HepG2 (cell line): ENCODE measurements around the gene VWCE. TPM values are rescaled to one million over a fixed set of nuclear protein-coding genes. Genes with fewer than 3 reads are reported as not detected.

Experiments used
- ARID3A ChIP-seq: IDR thresholded peaks from 2 replicates; pipeline ENCODE4 v1.6.1; 2012; ENCODE audit warnings: low read depth, low read length, improper control_type of control experiment
- ATF2 ChIP-seq: sonication (generic); formaldehyde crosslinking; IDR thresholded peaks from 2 replicates; pipeline ENCODE4 v1.4.0; 2020; ENCODE audit warnings: missing genetic modification reagents
- BATF2 ChIP-seq: sonication (generic); formaldehyde crosslinking; IDR thresholded peaks from 2 replicates; pipeline ENCODE4 v1.8.0; 2022; ENCODE audit warnings: mild to moderate bottlenecking, missing genetic modification reagents, moderate library complexity
- BRCA1 ChIP-seq: sonication (generic); formaldehyde crosslinking; IDR thresholded peaks from 2 replicates; pipeline ENCODE4 v1.4.0; 2020; ENCODE audit warnings: missing genetic modification reagents
- CENPT ChIP-seq: sonication (generic); formaldehyde crosslinking; IDR thresholded peaks from 2 replicates; pipeline ENCODE4 v1.8.0; 2022; ENCODE audit warnings: low read depth, mild to moderate bottlenecking, moderate library complexity, missing genetic modification reagents
- CHD4 ChIP-seq: fragments of 200-600 bp; sonication (generic); IDR thresholded peaks from 2 replicates; pipeline ENCODE4 v1.7.0; 2017; ENCODE audit warnings: mild to moderate bottlenecking, low read length, borderline replicate concordance
- CSRNP1 ChIP-seq: sonication (generic); formaldehyde crosslinking; IDR thresholded peaks from 2 replicates; pipeline ENCODE4 v1.8.1; 2023; ENCODE audit warnings: mild to moderate bottlenecking, missing genetic modification reagents
- CTCF ChIP-seq: sonication (generic); formaldehyde crosslinking; IDR thresholded peaks from 2 replicates; pipeline ENCODE4 v1.5.0; 2020; ENCODE audit warnings: mild to moderate bottlenecking, missing genetic modification reagents, moderate library complexity
- ERF ChIP-seq: IDR thresholded peaks from 2 replicates; pipeline ENCODE4 v1.6.1; 2018; ENCODE audit warnings: missing biosample characterization, missing genetic modification reagents
- HNRNPL ChIP-seq: fragments of 200-400 bp; formaldehyde crosslinking; IDR thresholded peaks from 2 replicates; pipeline ENCODE4 v1.6.1; 2017; ENCODE audit warnings: mild to moderate bottlenecking, low read depth, low read length
- ISL2 ChIP-seq: sonication (generic); formaldehyde crosslinking; IDR thresholded peaks from 2 replicates; pipeline ENCODE4 v1.5.0; 2020; ENCODE audit warnings: missing genetic modification reagents
- SATB2 ChIP-seq: sonication (generic); formaldehyde crosslinking; IDR thresholded peaks from 2 replicates; pipeline ENCODE4 v1.5.0; 2020; ENCODE audit warnings: missing genetic modification reagents
- SSRP1 ChIP-seq: IDR thresholded peaks from 2 replicates; pipeline ENCODE4 v1.6.1; 2016; ENCODE audit warnings: control low read depth
- TRIM22 ChIP-seq: fragments of 450-650 bp; IDR thresholded peaks from 2 replicates; pipeline ENCODE4 v1.6.1; 2017
- ZFYVE20 ChIP-seq: sonication (generic); formaldehyde crosslinking; IDR thresholded peaks from 2 replicates; pipeline ENCODE4 v1.8.0; 2023; ENCODE audit warnings: low read depth, mild to moderate bottlenecking, moderate library complexity, missing genetic modification reagents, borderline replicate concordance
- ZKSCAN5 ChIP-seq: sonication (generic); formaldehyde crosslinking; IDR thresholded peaks from 2 replicates; pipeline ENCODE4 v1.5.1; 2020; ENCODE audit warnings: mild to moderate bottlenecking, missing genetic modification reagents
- ZNF333 ChIP-seq: sonication (generic); formaldehyde crosslinking; IDR thresholded peaks from 2 replicates; pipeline ENCODE4 v1.4.0; 2020; ENCODE audit warnings: mild to moderate bottlenecking, missing genetic modification reagents, borderline replicate concordance
- ZNF629 ChIP-seq: sonication (generic); formaldehyde crosslinking; conservative IDR thresholded peaks from 2 replicates; pipeline ENCODE4 v1.5.0; 2020; ENCODE audit warnings: missing genetic modification reagents
- ZNF652 ChIP-seq: IDR thresholded peaks from 2 replicates; pipeline ENCODE4 v1.6.1; 2016; ENCODE audit warnings: low read depth, borderline replicate concordance
- ZXDC ChIP-seq: sonication (generic); formaldehyde crosslinking; IDR thresholded peaks from 2 replicates; pipeline ENCODE4 v1.5.0; 2020; ENCODE audit warnings: mild to moderate bottlenecking, missing genetic modification reagents
- polyA plus RNA-seq, 8 experiments: library from polyadenylated mRNA; depleted of rRNA in 3 of 8; stranded (reverse) in 7 of 8; unstranded in 1 of 8; fragments of >200 nt; fragmentation: Illumina TruSeq in 4 of 8; extraction: Trizol in 4 of 8; gene quantifications; 2 replicates each; pipeline versions ENCODE4 v1.2.1 to v1.2.3, GENCODE V29; 2011 to 2016; ENCODE audit warnings: low read depth in 4 of 8, missing spikeins in 1 of 8, mixed read lengths in 1 of 8; ENCODE audit not compliant: insufficient read depth in 1 of 8
- total RNA-seq, 5 experiments: library from RNA; depleted of rRNA; stranded (reverse); fragments of >200 nt; fragmentation: Illumina TruSeq; extraction: Trizol; gene quantifications; 2 replicates each; pipeline ENCODE4 v1.2.3, GENCODE V29; 2016; ENCODE audit warnings: low read depth in 1 of 5

VWCE gene
- total and polyA plus RNA-seq, 2 of the 13 experiments (the other 11 are each of a cell fraction or from before 2014, with no cell fraction given): 27.6 to 58.3 TPM

- TF ChIP-seq ZKSCAN5 (CRISPR knock-in tag): no peak
- no peak for TF ChIP-seq ZFYVE20 (CRISPR knock-in tag)
- no peak for TF ChIP-seq ARID3A
- TF ChIP-seq CTCF (CRISPR knock-in tag): no peak
- no peak for TF ChIP-seq CENPT (CRISPR knock-in tag)
- TF ChIP-seq CSRNP1 (CRISPR knock-in tag): no peak
- no peak for TF ChIP-seq ZNF333 (CRISPR knock-in tag)
- no peak for TF ChIP-seq SSRP1 (CRISPR knock-in tag)
- no peak for TF ChIP-seq ISL2 (CRISPR knock-in tag)
- TF ChIP-seq ATF2 (CRISPR knock-in tag): no peak
- TF ChIP-seq ZNF629: peak; percentile 85
- TF ChIP-seq SATB2 (CRISPR knock-in tag): no peak
- peak; percentile 56; the same call in 1 of the 2 replicates for TF ChIP-seq ERF (CRISPR knock-in tag)
- 0 out of 2 replicates have a peak, but pooled peaks have one; percentile 64 for TF ChIP-seq BRCA1 (CRISPR knock-in tag)
- 0 out of 2 replicates have a peak, but pooled peaks have one; percentile 23 for TF ChIP-seq HNRNPL
- TF ChIP-seq ZXDC (CRISPR knock-in tag): no peak
- TF ChIP-seq TRIM22: no peak
- TF ChIP-seq BATF2 (CRISPR knock-in tag): no peak
- TF ChIP-seq ZNF652: no peak
- TF ChIP-seq CHD4: no peak
These were observed 27.7 kb downstream of the VWCE start (continued) for GRCh38 chr11:61267437-61267841.
